Embryonic facial prominence (tissue), 1 donor: ENCODE data around the gene PPP1R37.

Source experiments
- DNase-seq: peaks from one replicate; pipeline ENCODE4 v3.0.0-alpha.2; 2016; ENCODE audit errors: extremely low spot score

The PPP1R37 gene, protein sequence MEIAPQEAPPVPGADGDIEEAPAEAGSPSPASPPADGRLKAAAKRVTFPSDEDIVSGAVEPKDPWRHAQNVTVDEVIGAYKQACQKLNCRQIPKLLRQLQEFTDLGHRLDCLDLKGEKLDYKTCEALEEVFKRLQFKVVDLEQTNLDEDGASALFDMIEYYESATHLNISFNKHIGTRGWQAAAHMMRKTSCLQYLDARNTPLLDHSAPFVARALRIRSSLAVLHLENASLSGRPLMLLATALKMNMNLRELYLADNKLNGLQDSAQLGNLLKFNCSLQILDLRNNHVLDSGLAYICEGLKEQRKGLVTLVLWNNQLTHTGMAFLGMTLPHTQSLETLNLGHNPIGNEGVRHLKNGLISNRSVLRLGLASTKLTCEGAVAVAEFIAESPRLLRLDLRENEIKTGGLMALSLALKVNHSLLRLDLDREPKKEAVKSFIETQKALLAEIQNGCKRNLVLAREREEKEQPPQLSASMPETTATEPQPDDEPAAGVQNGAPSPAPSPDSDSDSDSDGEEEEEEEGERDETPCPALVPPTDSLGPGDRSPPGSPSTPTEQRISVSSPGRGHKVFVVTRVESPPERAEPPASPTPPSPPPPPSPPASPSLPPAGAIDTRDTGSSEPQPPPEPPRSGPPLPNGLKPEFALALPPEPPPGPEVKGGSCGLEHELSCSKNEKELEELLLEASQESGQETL

DNA sequence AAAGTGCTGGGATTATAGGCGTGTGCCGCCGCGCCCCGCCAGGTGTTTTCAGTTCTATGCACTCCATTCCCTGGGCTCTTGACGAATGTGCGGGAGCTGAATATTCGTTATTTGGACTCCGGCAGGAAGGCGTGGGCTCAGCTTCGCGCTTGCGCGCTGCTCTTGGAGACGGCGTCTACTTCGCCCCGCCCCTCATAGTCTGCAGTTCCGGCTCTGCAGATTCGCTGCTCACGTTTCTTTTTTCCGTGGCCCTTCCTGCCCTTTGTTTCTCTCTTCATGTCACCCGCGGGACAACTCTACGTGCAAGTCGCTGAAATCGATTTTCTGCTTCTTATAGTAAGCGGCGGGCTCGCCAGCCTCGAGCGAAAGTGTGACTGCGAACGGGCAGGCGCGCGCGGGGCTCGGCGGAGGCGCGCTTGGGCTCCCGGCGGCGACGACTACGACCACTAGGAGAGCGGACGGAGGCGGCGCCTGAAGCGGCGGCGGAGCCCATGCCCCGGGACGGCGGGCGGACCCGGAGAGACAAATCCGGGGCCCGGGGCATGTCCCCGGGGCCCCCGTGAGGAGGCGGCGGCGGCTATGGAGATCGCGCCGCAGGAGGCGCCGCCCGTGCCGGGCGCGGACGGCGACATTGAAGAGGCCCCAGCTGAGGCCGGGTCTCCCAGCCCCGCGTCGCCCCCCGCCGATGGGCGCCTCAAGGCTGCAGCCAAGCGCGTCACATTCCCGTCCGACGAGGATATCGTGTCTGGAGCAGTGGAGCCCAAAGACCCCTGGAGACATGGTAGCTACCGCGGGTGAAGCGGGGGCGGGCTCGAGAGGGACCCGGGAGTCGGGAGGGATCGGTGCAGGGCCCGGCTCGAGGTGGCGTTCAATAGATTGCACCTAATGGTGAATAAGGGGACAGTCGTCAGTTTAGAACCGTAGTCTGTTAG, at the start of gene PPP1R37:
Gene PPP1R37 (plus strand): TSS at position 433 of the 932 bp plus-strand sequence. CDS start 147 bp downstream, at position 580.
- DNase-seq: peak; percentile 96

DNA sequence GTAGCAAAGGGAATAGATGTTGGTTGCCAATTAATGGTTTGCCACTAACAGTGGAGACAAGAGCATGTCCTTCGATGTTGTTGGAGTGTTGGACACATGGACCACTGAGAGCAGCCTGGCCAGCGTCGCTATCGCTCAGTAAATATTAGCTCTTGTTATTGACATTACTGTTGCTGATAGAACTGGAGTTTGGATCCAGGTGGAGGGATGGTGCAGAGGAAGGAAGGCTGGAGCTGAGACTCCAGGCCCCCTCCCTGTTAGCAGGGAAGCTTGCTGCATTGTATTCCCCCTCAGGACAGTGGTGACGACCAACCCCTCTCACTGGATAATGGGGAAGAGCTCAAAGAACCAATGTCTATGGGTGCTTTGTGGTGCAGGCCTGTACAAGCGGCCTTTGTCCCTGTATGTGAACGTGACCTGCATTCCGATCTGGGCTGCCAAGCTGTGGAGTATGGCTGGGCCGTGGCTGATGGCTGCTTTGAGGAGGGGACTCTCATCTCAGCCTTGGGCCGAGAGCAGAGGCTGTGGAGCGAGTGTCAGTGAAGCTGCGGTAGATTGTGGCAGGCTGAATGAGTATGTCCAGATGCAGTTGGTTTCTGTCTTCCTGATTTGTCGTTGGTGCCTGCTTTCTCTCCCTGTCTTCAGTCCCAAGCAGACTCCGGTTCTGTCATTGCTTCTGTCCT, 47.2 kb upstream of the PPP1R37 start:
- DNase-seq: no peak

DNA sequence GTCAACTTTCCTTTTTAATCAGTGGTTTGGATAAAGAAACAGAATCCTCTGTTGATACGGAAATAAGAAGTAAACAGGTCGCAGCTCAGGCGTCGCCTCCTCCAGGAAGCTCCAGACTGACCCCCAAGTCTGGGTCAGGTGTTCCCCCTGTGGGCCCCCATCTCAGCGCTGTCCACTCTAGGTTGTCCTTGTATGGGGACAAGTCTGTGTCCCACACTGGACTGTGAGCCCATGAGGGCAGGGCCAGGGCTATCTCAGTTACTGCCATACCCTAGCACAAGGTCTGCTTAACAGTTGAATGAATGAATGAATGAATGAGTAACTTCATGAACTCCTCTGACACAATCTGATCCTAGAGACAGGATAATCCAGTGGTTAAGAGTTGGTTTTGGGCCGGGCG, 46.6 kb upstream of the PPP1R37 start:
- no peak for DNase-seq

DNA sequence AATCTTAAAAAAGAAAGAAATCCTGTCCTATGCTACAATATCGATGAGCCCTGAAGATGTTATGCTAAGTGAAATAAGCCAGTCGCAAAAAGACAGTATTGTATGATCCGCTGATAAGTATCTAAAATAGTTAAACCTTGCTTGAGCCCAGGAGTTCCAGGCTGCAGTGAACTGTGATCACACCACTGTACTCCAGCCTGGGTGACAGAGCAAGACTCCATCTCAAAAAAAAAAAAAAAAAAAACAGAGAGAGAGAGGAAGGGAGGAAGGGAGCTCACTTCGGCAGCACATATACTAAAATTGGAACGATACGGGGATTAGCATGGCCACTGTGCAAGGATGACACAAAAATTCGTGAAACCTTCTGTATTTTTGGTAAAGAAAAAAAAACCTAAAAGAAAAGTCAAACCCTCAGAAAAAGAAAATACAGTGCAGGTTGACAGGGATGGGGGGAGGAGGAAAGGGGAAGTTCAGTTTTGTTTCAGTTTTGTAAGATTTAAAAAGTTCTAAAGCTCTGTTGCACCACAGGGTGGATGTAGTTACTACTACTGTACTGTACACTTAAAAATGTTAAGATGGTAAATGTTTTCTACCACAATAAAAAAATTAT, 45.7 kb upstream of the PPP1R37 start:
- no peak for DNase-seq

DNA sequence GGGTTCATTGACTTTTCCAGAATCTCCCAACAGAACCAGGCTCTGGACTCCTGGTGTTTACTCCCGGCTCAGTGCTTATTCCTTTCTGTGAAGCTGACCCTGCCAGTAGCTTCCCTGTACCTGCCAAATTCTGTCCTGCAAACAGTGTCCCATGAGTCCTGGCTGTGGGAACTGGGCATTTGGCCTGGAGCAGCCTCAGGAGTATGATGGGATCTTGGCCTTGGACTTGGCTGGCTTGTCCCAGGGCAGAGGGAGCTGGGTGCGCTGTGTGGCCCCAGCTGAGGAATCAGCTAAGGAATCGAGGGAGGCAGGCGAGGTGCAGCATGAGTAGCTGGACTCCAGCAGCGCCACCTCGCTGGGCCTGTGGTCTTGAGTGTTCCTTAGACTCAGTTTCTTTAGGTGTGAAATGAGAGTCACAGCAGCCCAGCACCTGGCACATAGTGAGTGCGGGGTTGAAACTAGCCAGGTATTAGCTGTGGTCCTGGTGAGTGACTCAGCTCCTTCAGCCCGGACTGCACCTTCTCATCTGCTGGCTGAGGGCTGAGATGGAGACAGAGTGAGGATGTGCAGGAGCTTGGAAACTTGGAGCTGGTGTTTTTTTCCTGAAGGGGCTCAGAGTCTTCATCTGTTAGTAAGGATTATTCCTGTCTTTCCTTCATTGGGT, 43.8 kb upstream of the PPP1R37 start:
- DNase-seq: no peak

DNA sequence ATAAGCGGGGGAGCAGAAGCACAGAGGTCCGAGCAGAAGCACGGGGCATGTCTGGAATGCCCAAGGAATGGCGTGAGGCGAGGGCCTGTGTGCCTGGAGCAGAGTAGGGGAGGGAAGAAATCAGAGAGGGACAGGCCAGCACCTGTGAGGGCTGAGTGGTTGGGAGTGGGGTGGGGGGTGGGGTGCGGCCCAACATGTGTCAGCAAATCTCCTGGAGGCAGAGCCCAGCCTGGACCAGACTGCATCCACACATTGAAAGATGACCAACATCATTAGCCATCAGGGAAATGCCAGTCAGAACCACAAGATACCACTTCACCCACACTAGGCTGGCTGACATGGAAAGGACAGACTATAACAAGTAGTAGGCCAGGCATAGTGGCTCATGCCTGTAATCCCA, 42.9 kb upstream of the PPP1R37 start:
- DNase-seq: no peak

DNA sequence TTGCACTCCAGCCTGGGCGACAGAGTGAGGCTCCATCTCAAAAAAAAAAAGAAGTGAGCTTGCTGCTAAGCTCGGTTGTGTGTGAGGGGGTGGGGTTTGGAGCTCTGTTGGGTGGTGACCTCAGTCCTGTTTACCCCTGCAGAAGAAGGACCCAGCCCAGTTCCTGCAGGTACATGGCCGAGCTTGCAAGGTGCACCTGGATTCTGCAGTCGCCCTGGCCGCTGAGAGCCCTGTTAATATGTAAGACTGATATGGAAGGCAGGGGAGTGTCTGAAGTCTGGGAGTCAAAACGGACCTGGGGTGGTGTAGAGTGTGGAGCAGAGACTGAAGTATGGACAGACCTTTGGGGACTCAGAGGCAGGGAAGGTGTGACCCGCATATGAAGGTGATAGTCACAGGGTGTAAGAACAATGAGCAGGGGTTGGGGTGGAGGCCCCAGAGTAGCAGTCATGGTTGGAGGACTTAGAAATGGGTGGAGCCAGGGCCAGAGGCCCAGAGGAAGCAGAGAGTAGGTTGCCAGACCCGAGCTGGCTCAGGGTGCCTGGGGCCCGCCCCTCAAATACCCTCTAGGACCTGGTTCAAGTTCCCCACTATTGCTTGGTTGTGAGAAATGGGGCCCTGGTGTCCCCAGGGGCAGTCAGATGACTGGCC, 40.9 kb upstream of the PPP1R37 start:
- DNase-seq: no peak

DNA sequence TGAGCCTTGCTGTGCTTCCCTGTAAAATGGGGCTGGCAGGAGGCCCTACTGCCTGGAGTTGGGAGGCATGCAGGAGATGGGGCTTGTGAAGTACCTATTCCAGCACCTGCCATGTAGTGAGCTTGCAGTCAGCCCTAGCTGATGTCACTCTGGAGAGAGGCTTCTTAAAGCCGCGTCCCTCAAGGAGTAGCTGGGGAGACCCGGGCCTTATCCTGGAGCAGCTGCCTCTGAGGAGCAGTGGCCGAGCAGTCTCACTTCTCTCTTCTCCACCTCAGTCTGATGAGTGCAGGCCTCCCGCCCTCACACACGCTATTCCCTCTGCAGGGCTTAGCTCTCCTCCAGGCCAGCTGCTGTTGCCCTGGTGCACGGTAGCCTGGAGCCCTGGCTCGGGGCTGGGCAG, 36.1 kb upstream of the PPP1R37 start:
- no peak for DNase-seq

DNA sequence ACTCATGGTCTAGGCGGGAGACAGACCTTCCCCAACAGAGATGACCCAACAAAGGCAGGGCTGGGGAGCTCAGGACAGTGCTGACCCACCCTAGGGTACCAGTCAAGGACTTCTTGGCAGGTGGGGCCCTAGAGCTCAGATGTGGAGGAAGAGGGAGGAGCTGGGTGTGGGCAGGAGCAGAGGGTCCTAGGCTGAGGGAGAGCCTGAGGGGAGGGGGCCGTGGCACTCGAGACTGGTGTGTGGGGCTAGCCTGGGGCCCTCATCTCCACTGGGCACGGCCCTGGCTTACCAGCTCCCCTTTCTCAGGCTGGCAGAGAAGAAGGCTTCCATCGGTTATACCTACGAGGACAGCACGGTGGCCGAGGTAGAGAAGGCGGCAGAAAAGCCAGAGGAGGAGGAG, 35.5 kb upstream of the PPP1R37 start:
- no peak for DNase-seq

DNA sequence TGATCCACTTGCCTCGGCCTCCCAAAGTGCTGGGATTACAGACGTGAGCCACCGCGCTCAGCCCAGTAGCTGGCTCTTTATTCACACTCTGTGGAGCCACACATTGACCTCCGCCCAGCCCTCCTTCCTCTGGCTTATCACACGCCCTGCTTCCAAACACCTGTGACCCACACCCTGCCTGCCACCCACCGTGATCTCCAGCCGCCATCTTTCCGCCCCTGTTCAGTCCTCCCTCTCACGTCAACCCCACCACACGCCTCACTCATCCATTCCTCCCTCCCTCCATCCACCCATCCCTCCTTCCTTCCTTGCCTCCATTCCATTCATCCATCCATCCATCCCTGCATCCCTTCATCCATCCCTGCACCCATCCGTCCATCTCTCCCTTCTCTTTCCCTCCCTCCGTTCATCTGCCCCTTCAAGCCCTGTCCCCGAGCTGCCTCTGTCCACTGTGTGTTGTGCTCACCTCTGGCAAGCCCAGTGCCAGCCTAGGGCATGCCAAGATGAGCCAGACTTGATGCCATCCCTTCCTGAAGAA, 34.3 kb upstream of the PPP1R37 start:
- DNase-seq: no peak

DNA sequence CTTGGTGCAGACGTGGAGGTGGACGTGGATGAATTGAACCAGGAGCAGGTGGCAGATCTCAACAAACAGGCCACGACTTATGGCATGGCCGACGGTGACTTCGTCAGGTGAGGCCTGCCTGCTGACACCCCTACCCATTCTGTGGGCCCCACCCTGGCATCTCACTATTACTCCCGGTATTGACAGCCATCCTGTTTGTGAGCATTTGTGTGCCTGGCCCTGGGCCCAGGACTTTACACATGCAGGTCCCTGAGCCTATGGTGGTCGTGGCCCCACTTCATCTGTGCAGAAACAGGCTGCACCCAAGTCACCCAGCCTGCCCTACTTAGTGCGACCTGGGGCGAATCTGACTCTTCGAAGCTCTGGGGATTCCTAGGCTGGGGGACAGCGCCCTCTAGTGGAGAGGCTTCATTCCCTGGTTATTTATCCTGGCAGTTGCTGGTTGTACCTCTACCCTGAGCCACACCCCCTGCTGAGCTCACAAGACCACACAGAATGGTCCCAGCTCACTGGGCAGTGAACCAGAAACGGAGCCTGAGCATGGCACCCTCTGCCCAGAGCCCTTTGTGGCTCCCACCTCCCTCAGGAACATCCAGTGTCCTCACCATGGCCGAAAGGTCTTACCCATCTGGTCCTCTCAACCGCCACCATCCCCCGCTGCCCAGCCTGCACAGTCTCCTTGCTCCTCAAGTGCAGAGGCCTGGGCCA, 33.6 kb upstream of the PPP1R37 start:
- DNase-seq: no peak

DNA sequence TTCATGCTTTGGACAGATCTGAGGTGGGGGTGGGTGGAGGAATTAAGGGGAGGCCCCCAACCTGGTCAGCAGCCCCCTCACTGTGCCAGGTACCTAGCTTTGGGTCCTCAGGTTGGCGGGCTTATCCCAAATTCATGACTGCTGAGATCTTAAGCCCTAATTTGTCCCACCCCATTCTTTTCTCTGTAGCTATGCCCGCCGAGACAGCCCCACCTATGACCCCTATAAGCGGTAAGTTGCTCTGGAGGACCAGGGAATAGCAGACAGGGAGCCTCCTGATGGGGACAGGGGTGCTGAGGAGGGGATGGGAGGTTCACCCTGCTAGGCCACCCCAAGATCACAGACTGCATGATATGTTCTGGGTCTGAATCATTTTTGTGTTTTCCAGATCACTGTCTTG, 31.0 kb upstream of the PPP1R37 start:
- no peak for DNase-seq

DNA sequence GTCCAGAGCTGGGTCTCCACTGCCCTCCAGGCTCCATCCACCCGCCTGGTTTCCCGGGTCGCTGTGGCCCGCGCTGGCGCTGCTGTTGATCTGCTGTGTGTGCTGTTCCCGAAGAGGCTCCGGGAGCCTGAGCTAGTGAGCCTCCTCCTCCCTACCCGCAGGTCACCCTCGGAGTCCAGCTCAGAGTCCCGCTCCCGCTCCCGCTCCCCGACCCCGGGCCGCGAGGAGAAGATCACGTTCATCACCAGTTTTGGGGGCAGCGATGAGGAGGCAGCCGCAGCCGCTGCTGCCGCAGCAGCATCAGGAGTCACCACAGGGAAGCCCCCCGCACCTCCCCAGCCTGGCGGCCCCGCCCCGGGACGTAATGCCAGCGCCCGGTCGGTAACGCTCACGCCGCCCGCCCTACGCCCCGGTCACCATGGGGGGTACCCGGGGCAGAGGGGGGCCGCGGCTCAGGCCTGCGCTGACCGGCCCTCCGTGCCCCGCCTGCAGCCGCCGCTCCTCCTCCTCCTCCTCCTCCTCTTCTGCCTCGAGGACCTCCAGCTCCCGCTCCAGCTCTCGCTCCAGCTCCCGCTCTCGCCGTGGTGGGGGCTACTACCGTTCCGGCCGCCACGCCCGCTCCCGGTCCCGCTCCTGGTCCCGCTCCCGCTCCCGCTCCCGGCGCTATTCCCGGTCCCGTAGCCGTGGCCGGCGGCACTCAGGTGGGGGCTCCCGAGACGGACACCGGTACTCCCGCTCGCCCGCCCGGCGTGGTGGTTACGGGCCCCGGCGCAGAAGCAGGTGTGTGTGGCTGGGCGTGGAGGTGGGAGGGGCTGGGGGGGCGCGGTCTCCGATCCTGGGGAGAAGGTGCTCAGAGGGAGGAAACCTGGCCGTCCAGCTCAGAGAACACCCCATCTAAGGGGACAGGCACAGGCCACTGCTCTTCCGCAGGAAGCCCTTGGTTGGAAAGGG, 28.9 kb upstream of the PPP1R37 start:
- no peak for DNase-seq

DNA sequence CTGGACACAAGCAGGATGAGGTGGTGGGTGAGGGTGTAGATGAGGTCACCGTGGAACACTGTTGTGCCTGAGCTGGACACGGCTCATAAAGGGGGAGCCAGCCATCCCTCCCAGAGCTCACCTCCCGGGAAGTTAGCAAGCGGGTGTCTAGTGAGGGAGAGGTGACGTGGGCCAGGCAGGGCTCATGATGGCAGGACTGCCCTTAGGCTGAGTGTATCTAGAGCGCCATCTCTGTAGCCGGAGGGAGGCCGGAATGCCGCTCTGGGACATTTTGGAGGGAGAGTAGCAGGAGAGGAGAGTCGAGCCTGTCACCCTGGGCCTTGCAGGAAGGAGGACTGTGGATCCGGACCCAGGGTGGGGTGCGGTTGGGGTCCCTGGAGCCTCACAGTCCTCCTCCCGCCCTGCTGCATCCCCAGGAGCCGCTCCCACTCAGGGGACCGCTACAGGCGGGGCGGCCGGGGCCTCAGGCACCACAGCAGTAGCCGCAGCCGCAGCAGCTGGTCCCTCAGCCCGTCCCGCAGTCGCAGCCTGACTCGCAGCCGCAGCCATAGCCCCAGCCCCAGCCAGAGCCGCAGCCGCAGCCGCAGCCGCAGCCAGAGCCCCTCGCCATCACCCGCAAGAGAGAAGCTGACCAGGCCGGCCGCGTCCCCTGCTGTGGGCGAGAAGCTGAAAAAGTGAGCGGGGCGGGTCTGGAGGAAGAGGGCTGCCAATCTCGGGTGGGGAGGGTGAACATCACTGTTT, 25.9 kb upstream of the PPP1R37 start:
- no peak for DNase-seq

DNA sequence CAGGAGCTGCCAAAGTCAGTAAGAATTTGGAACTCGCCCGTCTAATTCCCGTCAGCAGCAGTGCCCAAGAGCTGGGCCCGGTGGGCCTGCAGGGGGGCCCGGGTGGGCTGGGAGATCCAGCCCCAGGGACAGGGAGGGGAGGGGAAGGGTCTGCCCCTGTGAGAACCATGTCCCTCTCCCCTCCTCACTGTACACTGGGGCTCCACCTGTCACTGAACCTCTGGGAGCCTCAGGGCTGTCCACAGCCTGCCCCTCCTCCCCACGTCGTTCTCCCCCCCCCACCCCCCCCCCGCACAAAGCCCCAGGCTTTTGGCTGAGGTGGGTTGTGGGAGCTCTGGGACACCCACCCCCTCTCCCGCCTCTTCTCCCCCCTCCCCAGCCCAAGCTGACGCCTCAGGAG, 24.9 kb upstream of the PPP1R37 start:
- no peak for DNase-seq

DNA sequence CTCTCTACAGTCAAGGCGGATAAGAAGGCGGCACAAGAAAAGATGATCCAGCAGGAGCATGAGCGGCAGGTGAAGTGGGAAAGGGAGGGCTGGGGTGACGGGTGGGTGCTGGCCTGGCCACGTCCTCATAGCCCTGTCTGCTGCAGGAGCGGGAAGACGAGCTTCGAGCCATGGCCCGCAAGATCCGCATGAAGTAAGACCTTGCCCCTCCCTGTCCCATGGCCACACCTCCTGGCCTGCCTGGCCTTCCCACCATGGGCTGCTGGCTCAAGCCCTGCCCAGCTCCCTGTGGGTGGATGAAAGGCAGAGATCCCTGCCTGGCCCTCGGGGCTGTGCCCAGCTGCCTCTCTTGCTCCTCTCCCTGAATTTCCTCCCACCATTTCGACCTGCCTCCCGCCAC, 23.9 kb upstream of the PPP1R37 start:
- no peak for DNase-seq

DNA sequence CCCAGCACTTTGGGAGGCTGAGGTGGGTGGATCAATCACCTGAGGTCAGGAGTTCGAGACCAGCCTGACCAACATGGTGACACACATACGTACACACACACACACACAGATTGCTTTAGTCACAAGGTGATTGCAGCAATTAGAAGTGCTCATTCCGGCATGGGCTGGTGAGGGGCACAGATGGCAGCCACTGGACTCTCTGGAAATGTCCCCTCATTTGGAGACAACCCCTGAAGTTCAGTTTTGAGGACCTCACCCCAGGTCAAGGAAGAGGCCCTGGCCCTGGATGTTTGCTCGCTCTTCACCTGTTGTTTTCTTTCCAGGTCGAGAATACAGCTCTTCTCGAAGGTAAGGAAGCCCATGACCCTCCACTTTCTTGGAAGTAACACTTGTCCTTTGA, 22.8 kb upstream of the PPP1R37 start:
- no peak for DNase-seq
